ENCODE data around the gene LCN10. TPM values are rescaled to one million over a fixed set of nuclear protein-coding genes. Genes with fewer than 3 reads are reported as not detected.

Gene LCN10
- total and polyA plus RNA-seq, 2 of the 13 experiments (the other 11 are each of a cell fraction or from before 2014, with no cell fraction given) = 0.53 to 0.61 TPM

DNA sequence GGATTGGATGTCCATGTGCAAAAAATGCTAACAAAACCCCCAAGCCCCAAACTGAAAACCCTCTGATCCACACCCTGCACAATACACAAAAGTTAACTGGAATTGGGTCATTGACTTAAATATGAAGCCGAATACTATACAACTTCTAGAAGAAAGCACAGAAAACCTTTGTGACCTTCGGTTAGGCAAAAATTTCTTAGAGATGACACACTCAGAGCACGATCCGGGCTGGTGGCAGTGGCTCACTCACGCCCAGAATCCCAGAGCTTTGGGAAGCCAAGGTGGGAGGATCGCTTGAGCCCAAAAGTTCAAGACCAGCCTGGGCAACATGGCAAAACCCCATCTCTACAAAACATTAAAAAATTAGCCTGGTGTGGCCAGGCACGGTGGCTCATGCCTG, 32.2 kb downstream of the LCN10 start:
- no peak for TF ChIP-seq SNAI1 (CRISPR knock-in tag; IDR thresholded peaks at IDR 0.05; ENCODE audit: borderline replicate concordance)
- no peak for TF ChIP-seq ZNF775 (CRISPR knock-in tag; IDR thresholded peaks at IDR 0.05; ENCODE audit: borderline replicate concordance)
- TF ChIP-seq ZNF572 (CRISPR knock-in tag; IDR thresholded peaks at IDR 0.05) = no peak
- no peak for TF ChIP-seq ZNF547 (CRISPR knock-in tag; IDR thresholded peaks at IDR 0.05)
- TF ChIP-seq, protein P1, sequence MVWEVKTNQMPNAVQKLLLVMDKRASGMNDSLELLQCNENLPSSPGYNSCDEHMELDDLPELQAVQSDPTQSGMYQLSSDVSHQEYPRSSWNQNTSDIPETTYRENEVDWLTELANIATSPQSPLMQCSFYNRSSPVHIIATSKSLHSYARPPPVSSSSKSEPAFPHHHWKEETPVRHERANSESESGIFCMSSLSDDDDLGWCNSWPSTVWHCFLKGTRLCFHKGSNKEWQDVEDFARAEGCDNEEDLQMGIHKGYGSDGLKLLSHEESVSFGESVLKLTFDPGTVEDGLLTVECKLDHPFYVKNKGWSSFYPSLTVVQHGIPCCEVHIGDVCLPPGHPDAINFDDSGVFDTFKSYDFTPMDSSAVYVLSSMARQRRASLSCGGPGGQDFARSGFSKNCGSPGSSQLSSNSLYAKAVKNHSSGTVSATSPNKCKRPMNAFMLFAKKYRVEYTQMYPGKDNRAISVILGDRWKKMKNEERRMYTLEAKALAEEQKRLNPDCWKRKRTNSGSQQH (CRISPR knock-in tag; IDR thresholded peaks at IDR 0.05; ENCODE audit: low read depth) = no peak
- no peak for TF ChIP-seq ZMYM4 (CRISPR knock-in tag; IDR thresholded peaks at IDR 0.05)
- TF ChIP-seq MTA1 (CRISPR knock-in tag; IDR thresholded peaks at IDR 0.05; ENCODE audit: borderline replicate concordance) = no peak
- TF ChIP-seq ASH2L (IDR thresholded peaks at IDR 0.05; ENCODE audit: insufficient read length, low read depth, low read length) = no peak
- ChIA-PET POLR2A (no interaction called here), CTCF (ENCODE audit: low intra/inter-chr PET ratio, low total read pairs) (no interaction called here)
- Histone ChIP-seq H3K4me3 (replicated peaks in 1 of 3; ENCODE audit: insufficient read depth in 1 of 3, low read depth in 2 of 3, low read length in 3 of 3) (no peak overlapping the region), H3K4me1 (ENCODE audit: insufficient read depth, low read length) (peaks cover 29% of the 10 kb centered on the region), H4K20me1 (ENCODE audit: insufficient read depth, low read length) (no peaks in the 10 kb centered on the region), H3K9me3 (ENCODE audit: low read length) (no peaks in the 10 kb centered on the region), H3K36me3 (replicated peaks in 1 of 2; ENCODE audit: control insufficient read depth in 1 of 2, insufficient read depth in 2 of 2, low read length in 2 of 2) (no peaks in the 10 kb centered on the region), H3K4me2 (ENCODE audit: low read depth, low read length) (no peak overlapping the region), H3K27ac (ENCODE audit: extremely low read length, insufficient read depth, low read length) (no peak overlapping the region), H2AFZ (ENCODE audit: low read length) (no peak overlapping the region), H3K27me3 (ENCODE audit: control insufficient read depth in 1 of 2, insufficient read depth in 2 of 2, low read length in 2 of 2) (peaks cover 15 to 60% of the 10 kb centered on the region in 2 experiments; a peak in 3 of 5 replicates), H3K9ac (ENCODE audit: insufficient read depth, low read depth, low read length) (no peak overlapping the region), H3K79me2 (ENCODE audit: insufficient read depth, low read length) (no peaks in the 10 kb centered on the region)
- no TSS peak for BruUV-seq (replicated peaks)
- in situ Hi-C loops (cut with HindIII; ENCODE audit: extremely low pct_ligation_motif_present, low pct_unique_long_range_greater_than_20kb) = no loop called here
- intact Hi-C loops (cut with micrococcal nuclease; ENCODE audit: unreplicated experiment) = no loop called here
- ATAC-seq = no peak
- DNase-seq (ENCODE audit: low spot score) = no peak
- no peak for FAIRE-seq
- WGBS (ENCODE audit: low lambda C conversion rate) = 15% methylated on average over 7 of the region's 7 CpGs
